ENCODE measurements around the gene CATSPER4.

CATSPER4 gene

DNA sequence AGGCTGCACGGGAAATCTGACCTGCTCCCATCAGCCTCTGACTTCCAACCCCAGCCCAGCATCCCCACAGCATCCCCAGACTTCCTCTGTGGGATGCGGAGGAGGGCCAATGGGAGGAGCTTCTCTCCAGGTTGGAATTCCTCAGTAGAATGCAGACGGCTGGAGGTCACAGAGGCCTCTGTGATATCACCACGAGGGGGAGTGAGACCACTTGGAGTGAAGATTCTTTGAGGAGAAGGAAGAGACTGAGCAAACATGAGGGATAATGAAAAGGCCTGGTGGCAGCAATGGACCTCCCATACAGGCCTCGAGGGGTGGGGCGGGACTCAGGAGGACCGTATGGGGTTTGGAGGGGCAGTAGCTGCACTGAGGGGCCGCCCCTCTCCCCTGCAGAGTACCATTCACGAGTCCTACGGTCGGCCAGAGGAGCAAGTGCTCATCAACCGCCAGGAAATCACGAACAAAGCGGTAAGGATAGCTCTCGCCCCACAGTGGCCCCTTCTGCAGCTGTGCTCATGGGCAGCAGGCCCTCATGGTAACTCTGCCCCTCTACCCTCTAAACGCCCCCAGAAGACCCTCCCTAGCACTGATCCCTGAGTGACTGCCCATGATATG lies at the start of gene CATSPER4:
CATSPER4 (plus strand) TSS at position 230 of the 615 bp plus-strand sequence; CDS start at position 256, 26 bp downstream.
- no peak for TF ChIP-seq TCF12 (IDR thresholded peaks at IDR 0.05; ENCODE audit: low read depth)
- peak; percentile 47; the same call in 1 of the 2 replicates for TF ChIP-seq RAD21 (IDR thresholded peaks at IDR 0.05; ENCODE audit: low read depth)

DNA sequence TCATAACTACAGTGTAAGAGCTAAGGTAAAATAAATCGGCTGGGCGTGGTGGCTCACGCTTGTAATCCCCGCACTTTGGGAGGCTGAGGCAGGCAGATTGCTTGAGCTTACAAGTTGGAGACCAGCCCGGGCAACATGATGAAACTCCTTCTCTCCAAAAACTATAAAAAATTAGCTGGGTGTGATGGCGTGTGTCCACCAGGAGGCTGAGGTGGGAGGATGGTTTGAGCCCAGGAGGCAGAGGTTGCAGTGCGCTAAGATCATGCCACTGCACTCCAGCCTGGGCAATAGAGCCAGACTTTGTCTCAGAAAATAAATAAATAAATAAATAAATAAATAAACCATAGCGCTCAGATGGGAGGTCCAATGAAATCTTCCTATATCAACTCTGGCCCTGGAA lies 48.2 kb upstream of the CATSPER4 start:
- TF ChIP-seq NFIC (IDR thresholded peaks at IDR 0.05) (no peak), EP300 (IDR thresholded peaks at IDR 0.05; ENCODE audit: borderline replicate concordance) (no peak), YY1 (IDR thresholded peaks at IDR 0.05; ENCODE audit: low read depth) (no peak)

- TF ChIP-seq TCF12 (IDR thresholded peaks at IDR 0.05; ENCODE audit: low read depth) (no peak), RAD21 (IDR thresholded peaks at IDR 0.05; ENCODE audit: low read depth) (peak; percentile 89), FOXM1 (IDR thresholded peaks at IDR 0.05; ENCODE audit: borderline replicate concordance, low read depth) (no peak)
These were observed 45.1 kb upstream of the CATSPER4 start for GRCh38 chr1:26145041-26145959.

GRCh38 chr1:26145960-26146294 lies 44.5 kb upstream of the CATSPER4 start:
- TF ChIP-seq, protein P1, sequence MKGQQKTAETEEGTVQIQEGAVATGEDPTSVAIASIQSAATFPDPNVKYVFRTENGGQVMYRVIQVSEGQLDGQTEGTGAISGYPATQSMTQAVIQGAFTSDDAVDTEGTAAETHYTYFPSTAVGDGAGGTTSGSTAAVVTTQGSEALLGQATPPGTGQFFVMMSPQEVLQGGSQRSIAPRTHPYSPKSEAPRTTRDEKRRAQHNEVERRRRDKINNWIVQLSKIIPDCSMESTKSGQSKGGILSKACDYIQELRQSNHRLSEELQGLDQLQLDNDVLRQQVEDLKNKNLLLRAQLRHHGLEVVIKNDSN (IDR thresholded peaks at IDR 0.05): no peak
- no peak for TF ChIP-seq CEBPB (IDR thresholded peaks at IDR 0.05)
- no peak for TF ChIP-seq YY1 (IDR thresholded peaks at IDR 0.05; ENCODE audit: low read depth)
- TF ChIP-seq, protein P2, sequence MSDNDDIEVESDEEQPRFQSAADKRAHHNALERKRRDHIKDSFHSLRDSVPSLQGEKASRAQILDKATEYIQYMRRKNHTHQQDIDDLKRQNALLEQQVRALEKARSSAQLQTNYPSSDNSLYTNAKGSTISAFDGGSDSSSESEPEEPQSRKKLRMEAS (IDR thresholded peaks at IDR 0.05): no peak
- TF ChIP-seq TAF1 (IDR thresholded peaks at IDR 0.05; ENCODE audit: low read depth): no peak
- TF ChIP-seq RAD21 (IDR thresholded peaks at IDR 0.05; ENCODE audit: low read depth): no peak
- TF ChIP-seq ZBTB7A (IDR thresholded peaks at IDR 0.05; ENCODE audit: low read depth): no peak
- TF ChIP-seq FOXM1 (IDR thresholded peaks at IDR 0.05; ENCODE audit: borderline replicate concordance, low read depth): no peak
- TF ChIP-seq NFIC (IDR thresholded peaks at IDR 0.05): no peak
- TF ChIP-seq EGR1 (IDR thresholded peaks at IDR 0.05): no peak
- no peak for TF ChIP-seq TEAD4 (IDR thresholded peaks at IDR 0.05)
- TF ChIP-seq TCF12 (IDR thresholded peaks at IDR 0.05; ENCODE audit: low read depth): no peak
- TF ChIP-seq CREB1 (IDR thresholded peaks at IDR 0.05; ENCODE audit: low read depth): no peak

- TF ChIP-seq, protein P3, sequence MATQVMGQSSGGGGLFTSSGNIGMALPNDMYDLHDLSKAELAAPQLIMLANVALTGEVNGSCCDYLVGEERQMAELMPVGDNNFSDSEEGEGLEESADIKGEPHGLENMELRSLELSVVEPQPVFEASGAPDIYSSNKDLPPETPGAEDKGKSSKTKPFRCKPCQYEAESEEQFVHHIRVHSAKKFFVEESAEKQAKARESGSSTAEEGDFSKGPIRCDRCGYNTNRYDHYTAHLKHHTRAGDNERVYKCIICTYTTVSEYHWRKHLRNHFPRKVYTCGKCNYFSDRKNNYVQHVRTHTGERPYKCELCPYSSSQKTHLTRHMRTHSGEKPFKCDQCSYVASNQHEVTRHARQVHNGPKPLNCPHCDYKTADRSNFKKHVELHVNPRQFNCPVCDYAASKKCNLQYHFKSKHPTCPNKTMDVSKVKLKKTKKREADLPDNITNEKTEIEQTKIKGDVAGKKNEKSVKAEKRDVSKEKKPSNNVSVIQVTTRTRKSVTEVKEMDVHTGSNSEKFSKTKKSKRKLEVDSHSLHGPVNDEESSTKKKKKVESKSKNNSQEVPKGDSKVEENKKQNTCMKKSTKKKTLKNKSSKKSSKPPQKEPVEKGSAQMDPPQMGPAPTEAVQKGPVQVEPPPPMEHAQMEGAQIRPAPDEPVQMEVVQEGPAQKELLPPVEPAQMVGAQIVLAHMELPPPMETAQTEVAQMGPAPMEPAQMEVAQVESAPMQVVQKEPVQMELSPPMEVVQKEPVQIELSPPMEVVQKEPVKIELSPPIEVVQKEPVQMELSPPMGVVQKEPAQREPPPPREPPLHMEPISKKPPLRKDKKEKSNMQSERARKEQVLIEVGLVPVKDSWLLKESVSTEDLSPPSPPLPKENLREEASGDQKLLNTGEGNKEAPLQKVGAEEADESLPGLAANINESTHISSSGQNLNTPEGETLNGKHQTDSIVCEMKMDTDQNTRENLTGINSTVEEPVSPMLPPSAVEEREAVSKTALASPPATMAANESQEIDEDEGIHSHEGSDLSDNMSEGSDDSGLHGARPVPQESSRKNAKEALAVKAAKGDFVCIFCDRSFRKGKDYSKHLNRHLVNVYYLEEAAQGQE (IDR thresholded peaks at IDR 0.05; ENCODE audit: low read depth): no peak
- TF ChIP-seq TCF12 (IDR thresholded peaks at IDR 0.05; ENCODE audit: low read depth): no peak
- TF ChIP-seq ZBTB7A (IDR thresholded peaks at IDR 0.05; ENCODE audit: low read depth): no peak
- no peak for TF ChIP-seq NFIC (IDR thresholded peaks at IDR 0.05)
- no peak for TF ChIP-seq EP300 (IDR thresholded peaks at IDR 0.05; ENCODE audit: borderline replicate concordance)
- no peak for TF ChIP-seq EGR1 (IDR thresholded peaks at IDR 0.05)
- no peak for TF ChIP-seq CEBPB (IDR thresholded peaks at IDR 0.05)
- no peak for TF ChIP-seq CREB1 (IDR thresholded peaks at IDR 0.05; ENCODE audit: low read depth)
These were observed 41.5 kb upstream of the CATSPER4 start for GRCh38 chr1:26148887-26149286.

GRCh38 chr1:26153966-26154532 lies 36.4 kb upstream of the CATSPER4 start:
- TF ChIP-seq RAD21 (IDR thresholded peaks at IDR 0.05; ENCODE audit: low read depth) (no peak), FOXM1 (IDR thresholded peaks at IDR 0.05; ENCODE audit: borderline replicate concordance, low read depth) (no peak), EGR1 (IDR thresholded peaks at IDR 0.05) (no peak), TAF1 (IDR thresholded peaks at IDR 0.05; ENCODE audit: low read depth) (no peak), NFIC (IDR thresholded peaks at IDR 0.05) (no peak), TCF12 (IDR thresholded peaks at IDR 0.05; ENCODE audit: low read depth) (no peak), ZBTB7A (IDR thresholded peaks at IDR 0.05; ENCODE audit: low read depth) (no peak), CEBPB (IDR thresholded peaks at IDR 0.05) (no peak), EP300 (IDR thresholded peaks at IDR 0.05; ENCODE audit: borderline replicate concordance) (no peak), CREB1 (IDR thresholded peaks at IDR 0.05; ENCODE audit: low read depth) (no peak), YY1 (IDR thresholded peaks at IDR 0.05; ENCODE audit: low read depth) (no peak), TEAD4 (IDR thresholded peaks at IDR 0.05) (no peak)
- TF ChIP-seq, protein P2 (IDR thresholded peaks at IDR 0.05): no peak
- TF ChIP-seq, protein P3 (IDR thresholded peaks at IDR 0.05; ENCODE audit: low read depth): no peak
- TF ChIP-seq, protein P1 (IDR thresholded peaks at IDR 0.05): no peak
